Keratinocyte (primary cell): Measurements from ENCODE around the gene NPM1. TPM values are rescaled to one million over a fixed set of nuclear protein-coding genes. Genes with fewer than 3 reads are reported as not detected.
"Not testable (repeated sequence)": the region's sequence is repeated elsewhere in the genome, so short reads cannot be mapped to it uniquely, and the experiment has no call there.

Source experiments
- DNase-seq: peaks from one replicate; pipeline ENCODE4 v3.0.0-alpha.2; 2011; ENCODE audit warnings: low read depth, missing footprints, low spot score
- FAIRE-seq: peaks from 2 replicates; lab custom pipeline; 2011; peaks lifted over from hg19 to GRCh38; lab: Jason Lieb, UNC
- H2AFZ ChIP-seq: 2 replicates; pipeline ENCODE4 v1.6.0; 2012; ENCODE audit warnings: low read length, control low read depth, inconsistent platforms; ENCODE audit not compliant: control insufficient read depth
- H3K27ac ChIP-seq: 2 replicates; pipeline ENCODE4 v1.5.1; 2011; ENCODE audit warnings: low read length; ENCODE audit not compliant: control insufficient read depth, insufficient read depth
- H3K27me3 ChIP-seq: 3 replicates; pipeline ENCODE4 v1.6.0; 2011; ENCODE audit warnings: low read length; ENCODE audit not compliant: control insufficient read depth, insufficient read depth; ENCODE audit errors: extremely low read depth
- H3K36me3 ChIP-seq, 2 experiments: 2 replicates in 1 of 2; 3 replicates in 1 of 2; pipeline ENCODE4 v1.5.1; 2011; ENCODE audit warnings: low read length in 2 of 2, mild to moderate bottlenecking in 1 of 2; ENCODE audit not compliant: control insufficient read depth in 2 of 2, insufficient read depth in 2 of 2; ENCODE audit errors: extremely low read depth in 1 of 2
- H3K4me1 ChIP-seq: 3 replicates; pipeline ENCODE4 v1.5.1; 2011; ENCODE audit warnings: low read length; ENCODE audit not compliant: control insufficient read depth, insufficient read depth; ENCODE audit errors: extremely low read depth
- H3K4me2 ChIP-seq: 3 replicates; pipeline ENCODE4 v1.6.0; 2011; ENCODE audit warnings: low read depth, low read length; ENCODE audit not compliant: control insufficient read depth, insufficient read depth; ENCODE audit errors: extremely low read depth
- H3K4me3 ChIP-seq, 3 experiments: fragments of 200-600 bp in 1 of 3; sonication (generic) in 1 of 3; 2 replicates in 2 of 3; 3 replicates in 1 of 3; pipeline ENCODE4 v1.5.1; 2011 to 2016; ENCODE audit warnings: low read length in 3 of 3, mild to moderate bottlenecking in 3 of 3, control low read depth in 2 of 3, inconsistent platforms in 1 of 3, low read depth in 1 of 3, mixed read lengths in 1 of 3, mixed run types in 1 of 3, moderate library complexity in 1 of 3; ENCODE audit not compliant: control insufficient read depth in 2 of 3, insufficient read depth in 2 of 3; ENCODE audit errors: extremely low read depth in 1 of 3
- H3K79me2 ChIP-seq: 2 replicates; pipeline ENCODE4 v1.6.0; 2012; ENCODE audit warnings: low read length; ENCODE audit not compliant: control insufficient read depth, insufficient read depth
- H3K9ac ChIP-seq: 3 replicates; pipeline ENCODE4 v1.6.0; 2011; ENCODE audit warnings: low read length; ENCODE audit not compliant: control insufficient read depth, insufficient read depth; ENCODE audit errors: extremely low read depth
- H3K9me1 ChIP-seq: 3 replicates; pipeline ENCODE4 v1.6.0; 2011; ENCODE audit warnings: low read length; ENCODE audit not compliant: control insufficient read depth, insufficient read depth; ENCODE audit errors: extremely low read depth
- H3K9me3 ChIP-seq: 2 replicates; pipeline ENCODE4 v1.5.1; 2012; ENCODE audit warnings: low read depth, low read length; ENCODE audit not compliant: control insufficient read depth
- H4K20me1 ChIP-seq: 3 replicates; pipeline ENCODE4 v1.6.0; 2011; ENCODE audit warnings: low read length; ENCODE audit not compliant: control insufficient read depth, insufficient read depth; ENCODE audit errors: extremely low read depth
- EZH2 ChIP-seq: IDR thresholded peaks from one replicate; pipeline ENCODE4 v1.6.1; 2012; ENCODE audit warnings: inconsistent platforms, mild to moderate bottlenecking, low read length, moderate library complexity
- dilution Hi-C: fragments of 300-500 bp; cut with MboI; formaldehyde crosslinking; loops from one replicate; pipeline ENCODE4 v1.7.0; 2020; ENCODE audit warnings: low sequenced_read_pairs; ENCODE audit not compliant: extremely low pct_ligation_motif_present
- polyA plus RNA-seq, 5 experiments: library from polyadenylated mRNA; depleted of rRNA in 3 of 5; stranded (reverse) in 3 of 5; stranded (forward) in 1 of 5; unstranded in 1 of 5; fragments of >200 nt; gene quantifications; 1 replicate in 1 of 5; 2 replicates in 3 of 5; 3 replicates in 1 of 5; pipeline versions ENCODE4 v1.2.1 to v1.2.3, GENCODE V29; 2011 to 2012; ENCODE audit warnings: missing spikeins in 2 of 5, low read depth in 1 of 5, low replicate concordance in 1 of 5
- TF ChIP-seq, protein P1 (sequence below), 3 experiments: IDR thresholded peaks in 1 of 3; conservative IDR thresholded peaks in 1 of 3; optimal IDR thresholded peaks in 1 of 3; 2 replicates in 2 of 3; 3 replicates in 1 of 3; pipeline versions ENCODE3 to v1.5.1; 2011; ENCODE audit warnings: low read length in 3 of 3, mild to moderate bottlenecking in 3 of 3, moderate library complexity in 2 of 3, control low read depth in 1 of 3, inconsistent platforms in 1 of 3; ENCODE audit not compliant: insufficient read depth in 2 of 3; ENCODE audit errors: extremely low read depth in 1 of 3

Gene NPM1
- polyA plus RNA-seq, 1 donor (not counting 4 experiments of a cell fraction or from before 2014, with no cell fraction given): 2,398 TPM

DNA sequence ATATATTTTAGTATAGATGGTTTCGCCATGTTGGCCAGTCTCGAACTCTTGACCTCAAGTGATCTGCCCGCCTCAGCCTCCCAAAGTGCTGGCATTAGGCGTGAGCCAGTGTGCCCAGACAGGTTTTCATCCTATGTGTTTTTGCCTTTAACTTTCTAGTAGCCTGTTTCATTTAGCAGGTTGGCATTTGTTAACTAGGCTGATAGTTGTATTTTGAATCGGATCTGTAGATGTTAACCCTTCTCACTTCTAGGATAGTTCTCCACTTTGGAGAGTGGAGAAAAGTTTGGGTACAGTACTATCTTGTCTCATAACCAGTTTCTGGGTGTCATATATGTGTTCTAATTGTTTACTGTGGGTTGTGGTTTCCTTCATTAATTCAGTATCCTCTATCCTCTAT is 24.5 kb downstream of the NPM1 start:
- H3K4me3 ChIP-seq: no peak overlapping the region
- no peak overlapping the region for H2AFZ ChIP-seq
- FAIRE-seq: no peak
- no peaks in the 10 kb centered on the region for H3K4me1 ChIP-seq
- no peaks in the 10 kb centered on the region for H3K27me3 ChIP-seq
- H3K9me1 ChIP-seq: no peaks in the 10 kb centered on the region
- no peak overlapping the region for H3K27ac ChIP-seq
- dilution Hi-C loops: no loop called here
- no peaks in the 10 kb centered on the region for H3K9me3 ChIP-seq
- H3K36me3 ChIP-seq: peaks cover 18 to 41% of the 10 kb centered on the region in 2 experiments
- H3K9ac ChIP-seq: no peak overlapping the region
- DNase-seq: no peak
- peaks cover 37% of the 10 kb centered on the region for H4K20me1 ChIP-seq
- peaks cover 23% of the 10 kb centered on the region for H3K79me2 ChIP-seq
- no peak overlapping the region for H3K4me2 ChIP-seq
- no peak for TF ChIP-seq EZH2
- TF ChIP-seq, protein P1, sequence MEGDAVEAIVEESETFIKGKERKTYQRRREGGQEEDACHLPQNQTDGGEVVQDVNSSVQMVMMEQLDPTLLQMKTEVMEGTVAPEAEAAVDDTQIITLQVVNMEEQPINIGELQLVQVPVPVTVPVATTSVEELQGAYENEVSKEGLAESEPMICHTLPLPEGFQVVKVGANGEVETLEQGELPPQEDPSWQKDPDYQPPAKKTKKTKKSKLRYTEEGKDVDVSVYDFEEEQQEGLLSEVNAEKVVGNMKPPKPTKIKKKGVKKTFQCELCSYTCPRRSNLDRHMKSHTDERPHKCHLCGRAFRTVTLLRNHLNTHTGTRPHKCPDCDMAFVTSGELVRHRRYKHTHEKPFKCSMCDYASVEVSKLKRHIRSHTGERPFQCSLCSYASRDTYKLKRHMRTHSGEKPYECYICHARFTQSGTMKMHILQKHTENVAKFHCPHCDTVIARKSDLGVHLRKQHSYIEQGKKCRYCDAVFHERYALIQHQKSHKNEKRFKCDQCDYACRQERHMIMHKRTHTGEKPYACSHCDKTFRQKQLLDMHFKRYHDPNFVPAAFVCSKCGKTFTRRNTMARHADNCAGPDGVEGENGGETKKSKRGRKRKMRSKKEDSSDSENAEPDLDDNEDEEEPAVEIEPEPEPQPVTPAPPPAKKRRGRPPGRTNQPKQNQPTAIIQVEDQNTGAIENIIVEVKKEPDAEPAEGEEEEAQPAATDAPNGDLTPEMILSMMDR (optimal IDR thresholded peaks at IDR 0.05 in 1 of 3, IDR thresholded peaks at IDR 0.05 in 1 of 3, conservative IDR thresholded peaks at IDR 0.05 in 1 of 3; ENCODE audit: extremely low read depth in 1 of 3, insufficient read depth in 2 of 3, low read length in 3 of 3): no peak

DNA sequence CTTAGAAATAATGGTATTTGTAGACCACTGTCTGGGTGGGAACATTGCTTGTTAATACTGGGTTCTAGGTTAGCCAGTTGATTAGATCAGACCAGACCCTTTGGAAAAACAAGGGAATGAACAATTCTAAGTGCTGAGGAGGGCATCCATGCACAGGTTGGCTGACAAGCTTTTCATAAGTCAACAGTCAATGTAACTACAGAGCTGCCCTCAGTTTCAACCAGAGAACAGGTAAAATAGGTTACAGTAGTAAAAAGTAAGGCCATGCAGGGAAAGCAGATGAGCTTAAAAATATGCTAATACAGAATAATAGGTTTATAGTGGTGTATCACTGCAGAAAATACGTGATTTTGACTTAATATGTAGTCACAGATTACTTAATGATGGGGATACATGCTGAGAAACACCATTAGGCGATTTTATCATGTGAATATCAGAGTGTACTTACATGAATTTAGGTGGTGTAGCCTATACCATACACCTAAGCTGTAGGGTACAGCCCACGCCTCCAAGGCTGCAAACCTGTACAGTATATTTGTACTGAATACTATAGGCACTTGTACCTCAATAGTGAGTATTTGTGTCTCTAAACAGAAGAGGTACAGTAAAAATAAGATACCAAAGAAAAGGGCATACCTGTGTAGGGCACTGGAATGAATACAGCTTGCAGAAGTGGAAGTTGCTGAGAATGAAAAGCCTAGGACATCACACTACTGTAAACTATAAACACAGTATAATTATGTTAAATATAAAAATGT is 25.7 kb downstream of the NPM1 start:
- DNase-seq (no peak), FAIRE-seq (no peak)
- Histone ChIP-seq H2AFZ (no peak overlapping the region), H3K9me3 (no peaks in the 10 kb centered on the region), H3K79me2 (peaks cover 16% of the 10 kb centered on the region), H3K4me2 (no peak overlapping the region), H3K9me1 (no peaks in the 10 kb centered on the region), H3K27me3 (no peaks in the 10 kb centered on the region), H3K9ac (no peak overlapping the region), H3K4me3 (no peak overlapping the region), H4K20me1 (peaks cover 36% of the 10 kb centered on the region), H3K4me1 (no peaks in the 10 kb centered on the region), H3K27ac (no peak overlapping the region), H3K36me3 (peaks cover 16 to 35% of the 10 kb centered on the region in 2 experiments)
- no peak for TF ChIP-seq EZH2
- TF ChIP-seq, protein P1 (optimal IDR thresholded peaks at IDR 0.05 in 1 of 3, IDR thresholded peaks at IDR 0.05 in 1 of 3, conservative IDR thresholded peaks at IDR 0.05 in 1 of 3; ENCODE audit: extremely low read depth in 1 of 3, insufficient read depth in 2 of 3, low read length in 3 of 3): no peak
- dilution Hi-C loops: no loop called here

DNA sequence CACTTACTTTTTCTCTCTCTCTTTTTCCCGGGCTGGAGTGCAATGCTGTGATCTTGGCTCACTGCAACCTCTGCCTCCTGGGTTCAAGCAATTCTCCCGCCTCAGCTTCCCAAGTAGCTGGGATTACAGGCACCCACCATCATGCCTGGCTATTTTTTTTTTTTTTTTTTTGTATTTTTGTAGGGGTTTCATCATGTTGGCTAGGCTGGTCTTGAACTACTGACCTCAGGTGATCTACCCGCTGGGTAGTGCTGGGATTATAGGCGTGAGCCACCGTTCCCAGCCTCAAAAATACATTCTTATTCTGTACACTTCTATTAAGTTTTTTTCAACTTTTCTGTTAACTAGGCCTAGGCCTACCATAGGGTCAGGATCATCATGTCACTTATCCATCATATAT is 26.3 kb downstream of the NPM1 start:
- FAIRE-seq, H3K9me1 ChIP-seq, dilution Hi-C loops, H3K4me1 ChIP-seq, H3K27me3 ChIP-seq, H3K9ac ChIP-seq, H3K4me3 ChIP-seq, H3K9me3 ChIP-seq, H3K27ac ChIP-seq, DNase-seq, H2AFZ ChIP-seq, H3K4me2 ChIP-seq: not testable (repeated sequence)
- H3K79me2 ChIP-seq: peaks cover 10% of the 10 kb centered on the region
- H4K20me1 ChIP-seq: peaks cover 32% of the 10 kb centered on the region
- H3K36me3 ChIP-seq: peaks cover 14 to 28% of the 10 kb centered on the region in 2 experiments
